OCI-LY1 (cell line): ENCODE data around the gene GRPEL1.

Experiments
- H2AFZ ChIP-seq: fragments of 200-600 bp; sonication (generic), shearing (Covaris generic); 2 replicates; pipeline ENCODE4 v1.6.0; 2014; ENCODE audit warnings: antibody characterized with exemption, mild to moderate bottlenecking, low read length
- H3F3A ChIP-seq: fragments of 200-600 bp; sonication (generic), shearing (Covaris generic); 2 replicates; pipeline ENCODE4 v1.6.0; 2014; ENCODE audit warnings: mild to moderate bottlenecking, antibody characterized with exemption, low read length, moderate library complexity; ENCODE audit not compliant: insufficient read depth
- H3K27ac ChIP-seq: fragments of 200-600 bp; sonication (generic); 2 replicates; pipeline ENCODE4 v1.5.1; 2014; ENCODE audit warnings: low read length, mixed run types, mild to moderate bottlenecking, low read depth; ENCODE audit not compliant: poor library complexity, severe bottlenecking
- H3K27me3 ChIP-seq: fragments of 200-600 bp; sonication (generic); 2 replicates; pipeline ENCODE4 v1.6.0; 2014; ENCODE audit warnings: antibody characterized with exemption, mild to moderate bottlenecking, low read length, moderate library complexity; ENCODE audit not compliant: insufficient read depth
- H3K36me3 ChIP-seq: fragments of 200-600 bp; sonication (generic); 2 replicates; pipeline ENCODE4 v1.6.1; 2014; ENCODE audit warnings: mild to moderate bottlenecking, antibody characterized with exemption, low read length, moderate library complexity, mixed read lengths; ENCODE audit not compliant: insufficient read depth
- H3K4me1 ChIP-seq: fragments of 200-600 bp; sonication (generic); 2 replicates; pipeline ENCODE4 v1.5.1; 2014; ENCODE audit warnings: mild to moderate bottlenecking, low read length, moderate library complexity; ENCODE audit not compliant: insufficient read depth, severe bottlenecking
- H3K4me2 ChIP-seq: fragments of 200-600 bp; sonication (generic), shearing (Covaris generic); 2 replicates; pipeline ENCODE4 v1.6.1; 2014; ENCODE audit warnings: low read length
- H3K4me3 ChIP-seq: fragments of 200-600 bp; sonication (generic); 2 replicates; pipeline ENCODE4 v1.5.1; 2014; ENCODE audit warnings: low read length, low read depth, mild to moderate bottlenecking, mixed read lengths; ENCODE audit not compliant: poor library complexity, severe bottlenecking
- H3K79me2 ChIP-seq: fragments of 200-600 bp; shearing (Covaris generic); 2 replicates; pipeline ENCODE4 v1.6.1; 2016; ENCODE audit warnings: mixed run types, low read length, mixed read lengths; ENCODE audit not compliant: insufficient read depth
- H3K9ac ChIP-seq: fragments of 200-600 bp; sonication (generic), shearing (Covaris generic); 2 replicates; pipeline ENCODE4 v1.6.1; 2014; ENCODE audit warnings: mild to moderate bottlenecking, low read length, mixed read lengths
- H3K9me2 ChIP-seq: fragments of 200-600 bp; sonication (generic), shearing (Covaris generic); 2 replicates; pipeline ENCODE4 v1.6.1; 2014; ENCODE audit warnings: low read depth, mild to moderate bottlenecking, low read length, mixed read lengths
- H3K9me3 ChIP-seq: fragments of 200-600 bp; shearing (Covaris generic); 2 replicates; pipeline ENCODE4 v1.6.1; 2014; ENCODE audit warnings: low read length, mixed read lengths
- H4K20me1 ChIP-seq: fragments of 200-600 bp; sonication (generic), shearing (Covaris generic); 2 replicates; pipeline ENCODE4 v1.6.0; 2016; ENCODE audit warnings: mild to moderate bottlenecking, low read length; ENCODE audit not compliant: insufficient read depth
- CTCF ChIP-seq: fragments of 200-600 bp; sonication (generic), shearing (Covaris generic); IDR thresholded peaks from 2 replicates; pipeline ENCODE4 v1.5.1; 2017; ENCODE audit warnings: mild to moderate bottlenecking, antibody characterized with exemption, low read length, moderate library complexity, mixed read lengths
- EZH2 ChIP-seq: fragments of 200-600 bp; sonication (generic), shearing (Covaris generic); IDR thresholded peaks from 2 replicates; pipeline ENCODE4 v1.8.0; 2017; ENCODE audit warnings: borderline replicate concordance, mixed run types, mild to moderate bottlenecking, antibody characterized with exemption, low read length, moderate library complexity, mixed read lengths

Gene GRPEL1

GRCh38 chr4:7019367-7019766 is 48.5 kb downstream of the GRPEL1 start:
- Histone ChIP-seq H3K4me1 (no peaks in the 10 kb centered on the region), H3K36me3 (peaks cover 10% of the 10 kb centered on the region), H4K20me1 (no peaks in the 10 kb centered on the region), H3K4me3 (no peak overlapping the region), H3K4me2 (no peak overlapping the region), H3K9ac (no peak overlapping the region), H3K79me2 (no peaks in the 10 kb centered on the region), H3K27ac (no peak overlapping the region), H2AFZ (no peak overlapping the region), H3K9me2 (no peaks in the 10 kb centered on the region), H3K27me3 (no peaks in the 10 kb centered on the region), H3F3A (no peaks in the 10 kb centered on the region), H3K9me3 (no peaks in the 10 kb centered on the region)
- no peak for TF ChIP-seq CTCF
- no peak for TF ChIP-seq EZH2

GRCh38 chr4:7018281-7018680 is 49.6 kb downstream of the GRPEL1 start:
- peaks cover 10% of the 10 kb centered on the region for H3K36me3 ChIP-seq
- H3K4me2 ChIP-seq, result no peak overlapping the region
- no peaks in the 10 kb centered on the region for H3K9me2 ChIP-seq
- H3K27ac ChIP-seq, result no peak overlapping the region
- H3K4me1 ChIP-seq, result peaks cover 9% of the 10 kb centered on the region
- H3K9me3 ChIP-seq, result no peaks in the 10 kb centered on the region
- no peaks in the 10 kb centered on the region for H3K79me2 ChIP-seq
- no peaks in the 10 kb centered on the region for H4K20me1 ChIP-seq
- no peaks in the 10 kb centered on the region for H3F3A ChIP-seq
- H3K9ac ChIP-seq, result no peak overlapping the region
- TF ChIP-seq EZH2 (no peak), CTCF (no peak)
- H3K27me3 ChIP-seq, result no peaks in the 10 kb centered on the region
- H3K4me3 ChIP-seq, result no peak overlapping the region
- H2AFZ ChIP-seq, result no peak overlapping the region

GRCh38 chr4:7017446-7018048 is 50.3 kb downstream of the GRPEL1 start:
- Histone ChIP-seq H4K20me1 (no peaks in the 10 kb centered on the region), H3K27me3 (no peaks in the 10 kb centered on the region), H3K4me1 (peaks cover 14% of the 10 kb centered on the region), H3K4me3 (no peak overlapping the region), H3K36me3 (peaks cover 12% of the 10 kb centered on the region), H3K79me2 (no peaks in the 10 kb centered on the region), H3K27ac (no peak overlapping the region), H3K9me2 (no peaks in the 10 kb centered on the region), H2AFZ (no peak overlapping the region), H3K9ac (no peak overlapping the region), H3K4me2 (no peak overlapping the region), H3F3A (no peaks in the 10 kb centered on the region), H3K9me3 (no peaks in the 10 kb centered on the region)
- no peak for TF ChIP-seq CTCF
- TF ChIP-seq EZH2, result no peak
